Lower leg skin (tissue), 4 donors: Measurements from ENCODE around the gene SLC29A3. TPM values are rescaled to one million over a fixed set of nuclear protein-coding genes. Genes with fewer than 3 reads are reported as not detected.

Experiments used
- DNase-seq, 2 donors: peaks; one replicate each; pipeline ENCODE4 v3.0.0-alpha.2; 2019; ENCODE audit warnings: low spot score in 2 of 2
- H3K4me3 ChIP-seq: fragments of 200-600 bp; sonication (generic); 2 replicates; pipeline ENCODE4 v1.5.1; 2017; ENCODE audit warnings: mild to moderate bottlenecking, low read depth; ENCODE audit not compliant: poor library complexity, severe bottlenecking
- CTCF ChIP-seq, 3 donors: fragments of 450-650 bp; IDR thresholded peaks; one replicate each; pipeline ENCODE4 v1.5.1; 2016; ENCODE audit warnings: antibody characterized with exemption in 3 of 3, mild to moderate bottlenecking in 3 of 3, moderate library complexity in 2 of 3
- POLR2A ChIP-seq, 2 donors: fragments of 450-650 bp; IDR thresholded peaks; one replicate each; pipeline ENCODE4 v1.6.1; 2016 to 2017; ENCODE audit warnings: antibody characterized with exemption in 2 of 2, mild to moderate bottlenecking in 1 of 2, moderate library complexity in 1 of 2
- WGBS, 2 donors: methylation state at CpG; one replicate each; pipeline ENCODE4 v1.1.5; 2018; 5-methylcytosine and 5-hydroxymethylcytosine counted together
- intact Hi-C: fragments of 100-400 bp; cut with DNase I; formaldehyde crosslinking; loops from one replicate; pipeline ENCODE4 v1.15.0; 2023; ENCODE audit warnings: low total_unique reads
- total RNA-seq, 4 donors: library from RNA; depleted of rRNA; stranded (reverse); fragments of >200 nt; gene quantifications; one replicate each; pipeline ENCODE4 v1.1.0, GENCODE V29; 2016

The SLC29A3 gene
- total RNA-seq, 4 donors from 2014 or later, result 1.1 to 5.7 (median 2.6) TPM

GRCh38 chr10:71332466-71332865 lies 13.4 kb downstream of the SLC29A3 start:
- no peak for DNase-seq
- WGBS, 2 donors, result 78 to 80% methylated on average over 5 of the region's 5 CpGs
- no peak for TF ChIP-seq CTCF (IDR thresholded peaks at IDR 0.05)
- no peak for TF ChIP-seq POLR2A (IDR thresholded peaks at IDR 0.05)
- H3K4me3 ChIP-seq, result no peak overlapping the region
- intact Hi-C loops, result no loop called here

- no peak overlapping the region for H3K4me3 ChIP-seq
- 58 to 63% methylated on average over 7 to 9 of the region's 9 CpGs for WGBS, 2 donors
- intact Hi-C loops, result no loop called here
- TF ChIP-seq POLR2A (IDR thresholded peaks at IDR 0.05), result no peak
- no peak for TF ChIP-seq CTCF (IDR thresholded peaks at IDR 0.05)
- DNase-seq, result no peak
Measured at GRCh38 chr10:71333129-71333887, 14.2 kb downstream of the SLC29A3 start.

DNA sequence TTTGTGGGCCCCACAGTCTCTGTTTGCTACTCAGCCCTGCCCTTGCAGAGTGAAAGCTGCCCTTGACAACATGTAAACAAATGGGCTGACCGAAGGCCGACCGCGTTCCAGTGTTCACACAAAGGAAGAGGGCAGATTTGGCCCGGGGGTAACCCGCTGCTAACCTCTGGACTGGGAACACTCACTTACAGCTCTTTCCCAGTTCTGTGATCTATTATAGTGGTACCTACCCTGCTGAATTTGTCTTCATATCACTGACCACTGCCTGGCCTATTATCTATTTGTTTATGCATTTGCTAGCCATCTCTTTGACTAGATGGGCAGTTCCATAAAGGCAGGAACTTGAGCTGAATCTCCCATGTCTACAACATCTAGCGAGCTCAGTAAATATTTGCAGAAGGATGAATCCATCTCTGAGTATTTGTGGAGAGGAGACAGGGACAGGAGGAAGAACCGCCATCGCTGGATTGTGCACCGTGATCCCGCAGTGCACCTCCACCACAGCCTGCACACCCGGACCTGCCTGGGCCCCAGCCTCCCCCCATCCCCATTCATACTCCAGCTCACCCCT lies 15.2 kb downstream of the SLC29A3 start:
- intact Hi-C loops, result no loop called here
- TF ChIP-seq POLR2A (IDR thresholded peaks at IDR 0.05) (no peak), CTCF (IDR thresholded peaks at IDR 0.05) (no peak)
- DNase-seq, result no peak
- no peak overlapping the region for H3K4me3 ChIP-seq
- 91 to 92% methylated on average over 12 of the region's 12 CpGs for WGBS, 2 donors

DNA sequence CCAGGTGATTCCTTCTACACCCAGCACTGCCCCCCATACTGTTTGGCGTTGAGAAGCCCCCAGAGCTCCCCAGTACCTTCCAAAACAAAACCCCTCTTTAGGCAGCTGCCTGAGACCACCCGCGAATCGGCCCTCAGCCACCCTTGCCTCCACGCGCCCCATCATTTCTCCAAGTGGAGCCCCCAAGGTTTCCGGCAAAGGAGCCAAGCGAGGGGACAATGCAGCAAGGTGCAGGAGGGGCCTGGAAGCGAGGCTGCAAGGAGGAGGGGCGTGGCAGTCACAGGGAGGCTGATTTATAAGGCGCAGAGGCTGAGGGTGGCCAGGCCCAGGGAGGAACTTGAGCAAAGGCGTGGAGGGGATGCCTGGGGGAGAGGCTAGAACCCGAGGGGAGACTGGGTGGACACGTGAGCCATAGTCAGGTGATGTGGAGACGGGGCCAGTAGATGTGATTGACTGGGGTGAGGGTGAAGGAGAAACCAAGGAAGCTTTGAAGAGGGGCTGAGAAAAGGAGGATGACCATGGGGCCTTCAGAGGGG lies 16.2 kb downstream of the SLC29A3 start:
- no peak for DNase-seq
- intact Hi-C loops, result no loop called here
- H3K4me3 ChIP-seq, result no peak overlapping the region
- TF ChIP-seq POLR2A (IDR thresholded peaks at IDR 0.05) (no peak), CTCF (IDR thresholded peaks at IDR 0.05) (no peak)
- 88 to 91% methylated on average over 15 of the region's 15 CpGs for WGBS, 2 donors

DNA sequence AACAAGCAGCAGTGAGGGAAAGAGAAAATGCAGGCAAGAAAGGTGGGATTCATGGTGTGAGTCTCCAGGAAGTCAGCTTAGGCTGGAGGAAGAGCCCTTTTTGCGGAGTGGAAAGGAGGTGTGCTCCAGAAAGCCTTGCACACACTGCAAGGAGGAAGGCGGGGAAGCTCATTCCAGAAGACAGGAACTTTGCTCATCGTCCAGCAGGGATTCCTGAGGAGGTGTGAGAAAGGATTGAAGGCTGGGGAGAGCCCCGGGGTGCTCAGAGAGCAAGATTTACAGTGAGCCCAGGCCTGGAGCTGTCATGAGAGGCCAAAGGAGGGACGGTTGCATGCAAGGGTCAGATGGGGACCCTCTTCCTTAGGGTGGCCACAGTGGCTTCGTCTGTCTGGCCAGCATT lies 17.6 kb downstream of the SLC29A3 start:
- H3K4me3 ChIP-seq, result no peak overlapping the region
- TF ChIP-seq CTCF (IDR thresholded peaks at IDR 0.05), result no peak
- TF ChIP-seq POLR2A (IDR thresholded peaks at IDR 0.05), result no peak
- WGBS, 2 donors, result 85 to 91% methylated on average over 6 of the region's 6 CpGs
- DNase-seq, result no peak
- intact Hi-C loops, result no loop called here
